ENCODE measurements around the gene DENND2A.

Gene DENND2A

GRCh38 chr7:140645166-140645900 lies 4.7 kb upstream of the DENND2A start:
- TF ChIP-seq ZBTB7A (IDR thresholded peaks at IDR 0.05; ENCODE audit: low read depth), result no peak
- peak; percentile 17; the same call in 1 of the 2 replicates for TF ChIP-seq RAD21 (IDR thresholded peaks at IDR 0.05; ENCODE audit: low read depth)
- no peak for TF ChIP-seq TAF1 (IDR thresholded peaks at IDR 0.05; ENCODE audit: low read depth)

GRCh38 chr7:140643416-140643815 lies 2.8 kb upstream of the DENND2A start:
- TF ChIP-seq CREB1 (IDR thresholded peaks at IDR 0.05; ENCODE audit: low read depth) (no peak), USF1 (IDR thresholded peaks at IDR 0.05) (no peak), REST (IDR thresholded peaks at IDR 0.05; ENCODE audit: low read depth) (no peak), CEBPB (IDR thresholded peaks at IDR 0.05) (no peak), NFIC (IDR thresholded peaks at IDR 0.05) (no peak), YY1 (IDR thresholded peaks at IDR 0.05; ENCODE audit: low read depth) (no peak), MAX (IDR thresholded peaks at IDR 0.05) (no peak), TEAD4 (IDR thresholded peaks at IDR 0.05) (no peak), TCF12 (IDR thresholded peaks at IDR 0.05; ENCODE audit: low read depth) (no peak)

- no peak for TF ChIP-seq REST (IDR thresholded peaks at IDR 0.05; ENCODE audit: low read depth)
- TF ChIP-seq TAF1 (IDR thresholded peaks at IDR 0.05; ENCODE audit: low read depth), result no peak
- no peak for TF ChIP-seq EP300 (IDR thresholded peaks at IDR 0.05; ENCODE audit: borderline replicate concordance)
- no peak for TF ChIP-seq CREB1 (IDR thresholded peaks at IDR 0.05; ENCODE audit: low read depth)
- TF ChIP-seq ZBTB7A (IDR thresholded peaks at IDR 0.05; ENCODE audit: low read depth), result no peak
These were observed 1.0 kb upstream of the DENND2A start for GRCh38 chr7:140641524-140642195.

GRCh38 chr7:140640060-140640637 lies 464 bp downstream of the DENND2A start:
- peak; percentile 50 for TF ChIP-seq ZBTB7A (IDR thresholded peaks at IDR 0.05; ENCODE audit: low read depth)
- TF ChIP-seq TCF12 (IDR thresholded peaks at IDR 0.05; ENCODE audit: low read depth), result no peak
- 0 out of 2 replicates have a peak, but pooled peaks have one; percentile 29 for TF ChIP-seq MAX (IDR thresholded peaks at IDR 0.05)
- TF ChIP-seq TEAD4 (IDR thresholded peaks at IDR 0.05), result no peak
- TF ChIP-seq EP300 (IDR thresholded peaks at IDR 0.05; ENCODE audit: borderline replicate concordance), result no peak

- TF ChIP-seq TAF1 (IDR thresholded peaks at IDR 0.05; ENCODE audit: low read depth) (0 out of 2 replicates have a peak, but pooled peaks have one; percentile 27), CEBPB (IDR thresholded peaks at IDR 0.05) (no peak)
These were observed 1.1 kb downstream of the DENND2A start for GRCh38 chr7:140639366-140640053.

GRCh38 chr7:140638173-140638791 lies 2.3 kb downstream of the DENND2A start:
- TF ChIP-seq FOXM1 (IDR thresholded peaks at IDR 0.05; ENCODE audit: borderline replicate concordance, low read depth) (no peak), EP300 (IDR thresholded peaks at IDR 0.05; ENCODE audit: borderline replicate concordance) (no peak), MAX (IDR thresholded peaks at IDR 0.05) (no peak), RAD21 (IDR thresholded peaks at IDR 0.05; ENCODE audit: low read depth) (no peak), ZBTB7A (IDR thresholded peaks at IDR 0.05; ENCODE audit: low read depth) (no peak), CEBPB (IDR thresholded peaks at IDR 0.05) (no peak), TCF12 (IDR thresholded peaks at IDR 0.05; ENCODE audit: low read depth) (no peak), EGR1 (IDR thresholded peaks at IDR 0.05) (no peak), TAF1 (IDR thresholded peaks at IDR 0.05; ENCODE audit: low read depth) (no peak), NFIC (IDR thresholded peaks at IDR 0.05) (no peak), YY1 (IDR thresholded peaks at IDR 0.05; ENCODE audit: low read depth) (no peak), TEAD4 (IDR thresholded peaks at IDR 0.05) (no peak), CREB1 (IDR thresholded peaks at IDR 0.05; ENCODE audit: low read depth) (no peak), REST (IDR thresholded peaks at IDR 0.05; ENCODE audit: low read depth) (no peak)
